ENCODE measurements around the gene PRMT7. TPM values are rescaled to one million over a fixed set of nuclear protein-coding genes. Genes with fewer than 3 reads are reported as not detected.

The PRMT7 gene
- total RNA-seq, 1 experiment from 2014 or later = 44.6 TPM

Small RNA genes within 50 kb of the gene (small RNA-seq; reads per million reads assigned to genes)
- gene RNU4-30P = not detected
- gene RNU6-1262P = not detected

Other genes with a start within 250 kb of the PRMT7 start
- gene NFATC3, start 225.6 kb upstream of the PRMT7 start, total RNA-seq (2014; rRNA removed; shearing (Covaris generic); ENCODE audit: low replicate concordance) = 39.1 and 72.3 TPM in 2 replicates
- not detected in 2 replicates for gene ESRP2, start 74.9 kb upstream of the PRMT7 start, total RNA-seq (2014; rRNA removed; shearing (Covaris generic); ENCODE audit: low replicate concordance)
- gene PLA2G15, start 65.6 kb upstream of the PRMT7 start, total RNA-seq (2014; rRNA removed; shearing (Covaris generic); ENCODE audit: low replicate concordance) = 8.7 and 14.3 TPM in 2 replicates
- 44.2 and 83.2 TPM in 2 replicates for gene SLC7A6, start 46.5 kb upstream of the PRMT7 start, total RNA-seq (2014; rRNA removed; shearing (Covaris generic); ENCODE audit: low replicate concordance)
- gene SLC7A6OS, start 73 bp upstream of the PRMT7 start, total RNA-seq (2014; rRNA removed; shearing (Covaris generic); ENCODE audit: low replicate concordance) = 13.3 and 28.0 TPM in 2 replicates
- 5.0 and 12.6 TPM in 2 replicates for gene SMPD3, start 137.5 kb downstream of the PRMT7 start, total RNA-seq (2014; rRNA removed; shearing (Covaris generic); ENCODE audit: low replicate concordance)
- 24.1 and 34.8 TPM in 2 replicates for gene ZFP90, start 228.3 kb downstream of the PRMT7 start, total RNA-seq (2014; rRNA removed; shearing (Covaris generic); ENCODE audit: low replicate concordance)